ENCODE measurements around the gene LRRC14B. TPM values are rescaled to one million over a fixed set of nuclear protein-coding genes. Genes with fewer than 3 reads are reported as not detected.
"Not testable (repeated sequence)": the region's sequence is repeated elsewhere in the genome, so short reads cannot be mapped to it uniquely, and the experiment has no call there.

LRRC14B gene
- polyA plus RNA-seq, 1 donor (not counting 4 experiments of a cell fraction or from before 2014, with no cell fraction given) = not detected

DNA sequence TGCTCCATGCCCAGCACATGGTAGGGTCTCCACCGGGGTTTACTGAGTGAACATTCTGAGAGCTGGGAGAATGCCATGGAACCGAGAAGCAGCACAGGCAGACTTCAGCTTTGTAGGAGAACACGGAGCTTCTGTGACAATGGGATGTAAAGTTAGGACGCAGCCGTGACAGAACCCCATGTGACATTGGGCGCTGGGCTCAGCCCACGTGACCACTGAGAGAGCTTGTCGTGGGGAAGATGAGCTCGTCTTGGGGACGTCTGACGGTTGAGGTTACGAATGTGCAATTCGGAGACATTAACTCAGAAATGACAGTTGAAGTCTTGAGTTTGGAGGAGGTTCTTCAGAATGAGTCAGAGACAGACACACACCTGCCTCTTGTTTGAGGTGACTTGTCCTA, 40.4 kb downstream of the LRRC14B start:
- no peak for FAIRE-seq
- dilution Hi-C loops (cut with MboI; ENCODE audit: extremely low pct_ligation_motif_present, low sequenced_read_pairs) = no loop called here

DNA sequence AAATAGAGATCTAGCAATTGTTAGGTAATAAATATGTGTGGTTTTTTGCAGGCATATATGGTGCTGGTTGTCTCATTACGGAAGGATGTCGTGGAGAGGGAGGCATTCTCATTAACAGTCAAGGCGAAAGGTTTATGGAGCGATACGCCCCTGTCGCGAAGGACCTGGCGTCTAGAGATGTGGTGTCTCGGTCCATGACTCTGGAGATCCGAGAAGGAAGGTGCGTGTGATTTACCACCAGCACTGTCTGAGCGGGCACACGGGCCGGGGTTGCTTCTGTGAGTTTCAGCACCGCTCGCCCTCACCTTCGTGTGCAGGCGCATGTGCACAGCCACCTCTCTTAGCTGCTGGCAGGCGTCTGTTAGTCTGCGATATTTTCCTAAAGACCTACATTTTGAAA, 42.1 kb downstream of the LRRC14B start:
- FAIRE-seq; H2AFZ ChIP-seq (ENCODE audit: control insufficient read depth, low read length); H3K4me1 ChIP-seq (ENCODE audit: control insufficient read depth, extremely low read depth, insufficient read depth, low read length); dilution Hi-C loops (cut with MboI; ENCODE audit: extremely low pct_ligation_motif_present, low sequenced_read_pairs); DNase-seq (ENCODE audit: low read depth, low spot score); H3K4me3 ChIP-seq (ENCODE audit: control insufficient read depth in 2 of 3, extremely low read depth in 1 of 3, insufficient read depth in 2 of 3, low read depth in 1 of 3, low read length in 3 of 3); H3K27me3 ChIP-seq (ENCODE audit: control insufficient read depth, extremely low read depth, insufficient read depth, low read length); H3K9me1 ChIP-seq (ENCODE audit: control insufficient read depth, extremely low read depth, insufficient read depth, low read length); H3K4me2 ChIP-seq (ENCODE audit: control insufficient read depth, extremely low read depth, insufficient read depth, low read depth, low read length); H4K20me1 ChIP-seq (ENCODE audit: control insufficient read depth, extremely low read depth, insufficient read depth, low read length); H3K9ac ChIP-seq (ENCODE audit: control insufficient read depth, extremely low read depth, insufficient read depth, low read length); H3K9me3 ChIP-seq (ENCODE audit: control insufficient read depth, low read depth, low read length); H3K27ac ChIP-seq (ENCODE audit: control insufficient read depth, insufficient read depth, low read length); H3K79me2 ChIP-seq (ENCODE audit: control insufficient read depth, insufficient read depth, low read length): not testable (repeated sequence)
- peaks cover 24 to 29% of the 10 kb centered on the region in 2 experiments for H3K36me3 ChIP-seq (ENCODE audit: control insufficient read depth in 2 of 2, extremely low read depth in 1 of 2, insufficient read depth in 2 of 2, low read length in 2 of 2)

More for the DNA sequence above, 40.4 kb downstream of the LRRC14B start:
- TF ChIP-seq EZH2 (IDR thresholded peaks at IDR 0.05; ENCODE audit: low read length) = no peak
- TF ChIP-seq, protein P1, sequence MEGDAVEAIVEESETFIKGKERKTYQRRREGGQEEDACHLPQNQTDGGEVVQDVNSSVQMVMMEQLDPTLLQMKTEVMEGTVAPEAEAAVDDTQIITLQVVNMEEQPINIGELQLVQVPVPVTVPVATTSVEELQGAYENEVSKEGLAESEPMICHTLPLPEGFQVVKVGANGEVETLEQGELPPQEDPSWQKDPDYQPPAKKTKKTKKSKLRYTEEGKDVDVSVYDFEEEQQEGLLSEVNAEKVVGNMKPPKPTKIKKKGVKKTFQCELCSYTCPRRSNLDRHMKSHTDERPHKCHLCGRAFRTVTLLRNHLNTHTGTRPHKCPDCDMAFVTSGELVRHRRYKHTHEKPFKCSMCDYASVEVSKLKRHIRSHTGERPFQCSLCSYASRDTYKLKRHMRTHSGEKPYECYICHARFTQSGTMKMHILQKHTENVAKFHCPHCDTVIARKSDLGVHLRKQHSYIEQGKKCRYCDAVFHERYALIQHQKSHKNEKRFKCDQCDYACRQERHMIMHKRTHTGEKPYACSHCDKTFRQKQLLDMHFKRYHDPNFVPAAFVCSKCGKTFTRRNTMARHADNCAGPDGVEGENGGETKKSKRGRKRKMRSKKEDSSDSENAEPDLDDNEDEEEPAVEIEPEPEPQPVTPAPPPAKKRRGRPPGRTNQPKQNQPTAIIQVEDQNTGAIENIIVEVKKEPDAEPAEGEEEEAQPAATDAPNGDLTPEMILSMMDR (optimal IDR thresholded peaks at IDR 0.05 in 1 of 3, IDR thresholded peaks at IDR 0.05 in 1 of 3, conservative IDR thresholded peaks at IDR 0.05 in 1 of 3; ENCODE audit: extremely low read depth in 1 of 3, insufficient read depth in 2 of 3, low read length in 3 of 3) = no peak
- Histone ChIP-seq H3K9ac (ENCODE audit: control insufficient read depth, extremely low read depth, insufficient read depth, low read length) (no peak overlapping the region), H3K79me2 (ENCODE audit: control insufficient read depth, insufficient read depth, low read length) (peaks cover 9% of the 10 kb centered on the region), H4K20me1 (ENCODE audit: control insufficient read depth, extremely low read depth, insufficient read depth, low read length) (no peaks in the 10 kb centered on the region), H3K36me3 (ENCODE audit: control insufficient read depth in 2 of 2, extremely low read depth in 1 of 2, insufficient read depth in 2 of 2, low read length in 2 of 2) (peaks cover 30% of the 10 kb centered on the region in 2 experiments), H3K9me1 (ENCODE audit: control insufficient read depth, extremely low read depth, insufficient read depth, low read length) (no peaks in the 10 kb centered on the region), H3K4me2 (ENCODE audit: control insufficient read depth, extremely low read depth, insufficient read depth, low read depth, low read length) (no peak overlapping the region), H3K9me3 (ENCODE audit: control insufficient read depth, low read depth, low read length) (no peaks in the 10 kb centered on the region), H3K4me3 (ENCODE audit: control insufficient read depth in 2 of 3, extremely low read depth in 1 of 3, insufficient read depth in 2 of 3, low read depth in 1 of 3, low read length in 3 of 3) (no peak overlapping the region), H3K4me1 (ENCODE audit: control insufficient read depth, extremely low read depth, insufficient read depth, low read length) (no peaks in the 10 kb centered on the region), H3K27ac (ENCODE audit: control insufficient read depth, insufficient read depth, low read length) (no peak overlapping the region), H3K27me3 (ENCODE audit: control insufficient read depth, extremely low read depth, insufficient read depth, low read length) (no peaks in the 10 kb centered on the region), H2AFZ (ENCODE audit: control insufficient read depth, low read length) (no peak overlapping the region)
- no peak for DNase-seq (ENCODE audit: low read depth, low spot score)

DNA sequence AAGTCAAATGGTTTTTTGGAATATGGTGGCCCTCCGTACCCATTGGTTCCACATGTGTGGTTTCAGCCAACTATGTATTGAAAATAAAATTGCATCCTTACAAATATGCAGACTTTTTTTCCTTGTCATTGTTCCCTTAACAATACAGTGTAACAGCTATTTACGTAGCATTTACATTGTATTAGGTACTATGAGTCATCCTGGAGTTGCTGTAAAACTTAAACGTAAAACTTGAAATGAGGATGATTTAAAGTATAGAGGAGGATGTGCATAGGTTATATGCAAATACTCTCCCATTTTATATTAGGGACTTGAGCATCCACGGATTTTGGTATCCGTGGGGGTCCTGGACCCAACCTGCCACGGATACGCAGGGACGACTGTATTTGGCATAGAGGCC, 43.2 kb downstream of the LRRC14B start:
- Histone ChIP-seq H3K4me2 (ENCODE audit: control insufficient read depth, extremely low read depth, insufficient read depth, low read depth, low read length) (no peak overlapping the region), H3K4me3 (ENCODE audit: control insufficient read depth in 2 of 3, extremely low read depth in 1 of 3, insufficient read depth in 2 of 3, low read depth in 1 of 3, low read length in 3 of 3) (no peak overlapping the region), H3K79me2 (ENCODE audit: control insufficient read depth, insufficient read depth, low read length) (peaks cover 3% of the 10 kb centered on the region), H3K9me1 (ENCODE audit: control insufficient read depth, extremely low read depth, insufficient read depth, low read length) (no peaks in the 10 kb centered on the region), H3K4me1 (ENCODE audit: control insufficient read depth, extremely low read depth, insufficient read depth, low read length) (no peaks in the 10 kb centered on the region), H4K20me1 (ENCODE audit: control insufficient read depth, extremely low read depth, insufficient read depth, low read length) (no peaks in the 10 kb centered on the region), H3K9me3 (ENCODE audit: control insufficient read depth, low read depth, low read length) (no peaks in the 10 kb centered on the region), H3K36me3 (ENCODE audit: control insufficient read depth in 2 of 2, extremely low read depth in 1 of 2, insufficient read depth in 2 of 2, low read length in 2 of 2) (peaks cover 16 to 30% of the 10 kb centered on the region in 2 experiments), H3K9ac (ENCODE audit: control insufficient read depth, extremely low read depth, insufficient read depth, low read length) (no peak overlapping the region), H2AFZ (ENCODE audit: control insufficient read depth, low read length) (no peak overlapping the region), H3K27me3 (ENCODE audit: control insufficient read depth, extremely low read depth, insufficient read depth, low read length) (no peaks in the 10 kb centered on the region), H3K27ac (ENCODE audit: control insufficient read depth, insufficient read depth, low read length) (no peak overlapping the region)
- TF ChIP-seq, protein P1 (optimal IDR thresholded peaks at IDR 0.05 in 1 of 3, IDR thresholded peaks at IDR 0.05 in 1 of 3, conservative IDR thresholded peaks at IDR 0.05 in 1 of 3; ENCODE audit: extremely low read depth in 1 of 3, insufficient read depth in 2 of 3, low read length in 3 of 3) = no peak
- dilution Hi-C loops (cut with MboI; ENCODE audit: extremely low pct_ligation_motif_present, low sequenced_read_pairs) = no loop called here
- FAIRE-seq (no peak), DNase-seq (ENCODE audit: low read depth, low spot score) (no peak)

DNA sequence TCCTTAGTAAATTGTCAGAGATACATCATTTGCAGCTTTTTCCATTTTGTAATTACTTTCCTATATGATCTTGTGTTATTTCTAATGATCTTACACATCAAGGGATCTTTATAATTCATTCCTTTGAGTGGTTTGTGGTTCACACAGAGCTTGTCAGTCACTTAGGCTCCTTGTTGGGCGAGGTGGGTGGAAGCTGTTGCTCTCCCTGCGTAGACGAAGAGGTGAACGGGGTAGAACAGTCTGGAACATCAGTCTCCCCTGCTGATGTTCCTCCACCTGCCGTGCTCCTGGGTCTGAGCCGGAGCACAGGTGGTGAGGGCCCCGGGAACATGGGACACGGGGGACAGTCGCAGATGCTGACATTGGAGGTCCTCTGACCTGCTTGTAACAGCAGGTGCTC, 44.2 kb downstream of the LRRC14B start:
- dilution Hi-C loops (cut with MboI; ENCODE audit: extremely low pct_ligation_motif_present, low sequenced_read_pairs); FAIRE-seq; H3K79me2 ChIP-seq (ENCODE audit: control insufficient read depth, insufficient read depth, low read length); H3K27me3 ChIP-seq (ENCODE audit: control insufficient read depth, extremely low read depth, insufficient read depth, low read length); H3K9me1 ChIP-seq (ENCODE audit: control insufficient read depth, extremely low read depth, insufficient read depth, low read length); H2AFZ ChIP-seq (ENCODE audit: control insufficient read depth, low read length); H3K4me3 ChIP-seq (ENCODE audit: control insufficient read depth in 2 of 3, extremely low read depth in 1 of 3, insufficient read depth in 2 of 3, low read depth in 1 of 3, low read length in 3 of 3); H3K9ac ChIP-seq (ENCODE audit: control insufficient read depth, extremely low read depth, insufficient read depth, low read length); DNase-seq (ENCODE audit: low read depth, low spot score); H3K27ac ChIP-seq (ENCODE audit: control insufficient read depth, insufficient read depth, low read length); H3K4me1 ChIP-seq (ENCODE audit: control insufficient read depth, extremely low read depth, insufficient read depth, low read length); H4K20me1 ChIP-seq (ENCODE audit: control insufficient read depth, extremely low read depth, insufficient read depth, low read length); H3K4me2 ChIP-seq (ENCODE audit: control insufficient read depth, extremely low read depth, insufficient read depth, low read depth, low read length); H3K9me3 ChIP-seq (ENCODE audit: control insufficient read depth, low read depth, low read length): not testable (repeated sequence)
- H3K36me3 ChIP-seq (ENCODE audit: control insufficient read depth in 2 of 2, extremely low read depth in 1 of 2, insufficient read depth in 2 of 2, low read length in 2 of 2) = peaks cover 16 to 27% of the 10 kb centered on the region in 2 experiments
